ENCODE results near the gene MYO18A. TPM values are rescaled to one million over a fixed set of nuclear protein-coding genes. Genes with fewer than 3 reads are reported as not detected.
A peak's percentile ranks its signal among the peaks of the same experiment; 100 is the strongest.
"Not testable (repeated sequence)": the region's sequence is repeated elsewhere in the genome, so short reads cannot be mapped to it uniquely, and the experiment has no call there.

Gene MYO18A, protein sequence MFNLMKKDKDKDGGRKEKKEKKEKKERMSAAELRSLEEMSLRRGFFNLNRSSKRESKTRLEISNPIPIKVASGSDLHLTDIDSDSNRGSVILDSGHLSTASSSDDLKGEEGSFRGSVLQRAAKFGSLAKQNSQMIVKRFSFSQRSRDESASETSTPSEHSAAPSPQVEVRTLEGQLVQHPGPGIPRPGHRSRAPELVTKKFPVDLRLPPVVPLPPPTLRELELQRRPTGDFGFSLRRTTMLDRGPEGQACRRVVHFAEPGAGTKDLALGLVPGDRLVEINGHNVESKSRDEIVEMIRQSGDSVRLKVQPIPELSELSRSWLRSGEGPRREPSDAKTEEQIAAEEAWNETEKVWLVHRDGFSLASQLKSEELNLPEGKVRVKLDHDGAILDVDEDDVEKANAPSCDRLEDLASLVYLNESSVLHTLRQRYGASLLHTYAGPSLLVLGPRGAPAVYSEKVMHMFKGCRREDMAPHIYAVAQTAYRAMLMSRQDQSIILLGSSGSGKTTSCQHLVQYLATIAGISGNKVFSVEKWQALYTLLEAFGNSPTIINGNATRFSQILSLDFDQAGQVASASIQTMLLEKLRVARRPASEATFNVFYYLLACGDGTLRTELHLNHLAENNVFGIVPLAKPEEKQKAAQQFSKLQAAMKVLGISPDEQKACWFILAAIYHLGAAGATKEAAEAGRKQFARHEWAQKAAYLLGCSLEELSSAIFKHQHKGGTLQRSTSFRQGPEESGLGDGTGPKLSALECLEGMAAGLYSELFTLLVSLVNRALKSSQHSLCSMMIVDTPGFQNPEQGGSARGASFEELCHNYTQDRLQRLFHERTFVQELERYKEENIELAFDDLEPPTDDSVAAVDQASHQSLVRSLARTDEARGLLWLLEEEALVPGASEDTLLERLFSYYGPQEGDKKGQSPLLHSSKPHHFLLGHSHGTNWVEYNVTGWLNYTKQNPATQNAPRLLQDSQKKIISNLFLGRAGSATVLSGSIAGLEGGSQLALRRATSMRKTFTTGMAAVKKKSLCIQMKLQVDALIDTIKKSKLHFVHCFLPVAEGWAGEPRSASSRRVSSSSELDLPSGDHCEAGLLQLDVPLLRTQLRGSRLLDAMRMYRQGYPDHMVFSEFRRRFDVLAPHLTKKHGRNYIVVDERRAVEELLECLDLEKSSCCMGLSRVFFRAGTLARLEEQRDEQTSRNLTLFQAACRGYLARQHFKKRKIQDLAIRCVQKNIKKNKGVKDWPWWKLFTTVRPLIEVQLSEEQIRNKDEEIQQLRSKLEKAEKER (N-terminal part only)
- total RNA-seq (2022) = 89.9 and 123 TPM in 2 replicates
- percentile 75 among the genes with signal in this experiment for Bru-seq, nascent RNA
- BruChase-seq, experiment 1, labeled RNA remaining after a 6-hour chase = percentile 83 among the genes with signal in this experiment
- BruChase-seq, experiment 2, labeled RNA remaining after a 2-hour chase = percentile 77 among the genes with signal in this experiment
- long read RNA-seq, partial matches to known transcripts = 10 of 16 reads
- long read RNA-seq, other reads (novel, unspliced or antisense) = 6 of 16 reads

GRCh38 chr17:29180034-29180787 is at the start of gene MYO18A:
TSS of gene MYO18A (minus strand) at chr17:29180398. CDS start at chr17:29166940, 13,458 bp downstream.
- intact Hi-C loops (cut with micrococcal nuclease; ENCODE audit: unreplicated experiment) = no loop called here
- Mint-ChIP-seq H3K4me3 (ENCODE audit: low read depth, unreplicated experiment) (peak within 1 kb of the TSS; percentile 69), H3K9me3 (ENCODE audit: low read depth, unreplicated experiment) (peaks cover 2% of the 10 kb centered on the region), H3K27ac (ENCODE audit: unreplicated experiment) (peak within 1 kb of the TSS; percentile 87), H3K36me3 (ENCODE audit: insufficient read depth, unreplicated experiment) (peaks cover 51% of the 10 kb centered on the region), H3K4me1 (ENCODE audit: low read depth, unreplicated experiment) (peaks cover 38% of the 10 kb centered on the region), H3K27me3 (ENCODE audit: unreplicated experiment) (no peaks in the 10 kb centered on the region)
- peak; percentile 89 for DNase-seq
- no TSS peak for BruUV-seq (replicated peaks)
- CTCF ChIA-PET = interaction anchor here (0.6 to 7.5 kb wide), 13 partner anchors 13 to 947 kb away, joined by 3 to 158 read pairs (median 6); no protein-coding TSS in a partner anchor
- peak; percentile 92 for TF ChIP-seq CTCF (IDR thresholded peaks at IDR 0.05; ENCODE audit: unreplicated experiment)

DNA sequence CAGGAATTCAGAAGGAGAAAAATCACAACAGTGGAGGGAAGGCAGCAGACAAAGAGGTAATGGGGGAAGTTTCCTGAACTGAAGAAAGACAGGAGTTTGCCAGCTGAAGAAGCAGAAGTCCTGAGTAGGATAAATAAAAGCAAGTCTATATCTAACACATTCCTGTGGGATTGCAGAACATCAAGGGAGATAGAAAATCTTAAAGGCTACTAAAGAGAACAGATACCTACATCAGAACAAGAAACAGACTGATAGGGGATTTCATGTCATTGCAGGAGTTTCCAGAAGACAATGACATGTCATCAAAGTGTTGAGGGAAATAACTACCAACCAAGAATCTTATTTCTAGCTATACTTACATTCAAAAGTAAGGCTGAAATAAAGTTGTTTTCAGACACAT is 45.2 kb upstream of the MYO18A start:
- intact Hi-C loops (cut with micrococcal nuclease; ENCODE audit: unreplicated experiment) = no loop called here
- DNase-seq = no peak
- TF ChIP-seq CTCF (IDR thresholded peaks at IDR 0.05; ENCODE audit: unreplicated experiment) = no peak
- BruUV-seq (replicated peaks) = no TSS peak
- no peaks in the 10 kb centered on the region for H3K27me3 Mint-ChIP-seq (ENCODE audit: unreplicated experiment)
- H3K9me3 Mint-ChIP-seq (ENCODE audit: low read depth, unreplicated experiment) = no peaks in the 10 kb centered on the region
- no peak overlapping the region for H3K27ac Mint-ChIP-seq (ENCODE audit: unreplicated experiment)
- CTCF ChIA-PET = no interaction called here
- no peak overlapping the region for H3K4me3 Mint-ChIP-seq (ENCODE audit: low read depth, unreplicated experiment)
- H3K4me1 Mint-ChIP-seq (ENCODE audit: low read depth, unreplicated experiment) = no peaks in the 10 kb centered on the region
- peaks cover 4% of the 10 kb centered on the region for H3K36me3 Mint-ChIP-seq (ENCODE audit: insufficient read depth, unreplicated experiment)

DNA sequence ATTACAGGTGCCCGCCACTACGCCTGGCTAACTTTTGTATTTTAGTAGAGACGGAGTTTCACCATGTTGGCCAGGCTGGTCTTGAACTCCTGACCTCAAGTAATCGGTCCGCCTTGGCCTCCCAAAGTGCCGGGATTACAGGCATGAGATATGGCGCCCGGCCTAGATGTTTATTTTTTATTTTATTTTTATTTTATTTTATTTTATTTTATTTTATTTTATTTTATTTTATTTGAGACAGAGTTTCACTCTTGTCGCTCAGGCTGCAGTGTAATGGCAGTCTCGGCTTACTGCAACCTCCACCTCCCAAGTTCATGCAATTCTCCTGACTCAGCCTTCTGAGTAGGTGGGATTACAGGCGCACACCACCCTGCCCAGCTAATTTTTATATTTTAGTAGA is 41.1 kb upstream of the MYO18A start:
- BruUV-seq (replicated peaks); H3K27ac Mint-ChIP-seq (ENCODE audit: unreplicated experiment); intact Hi-C loops (cut with micrococcal nuclease; ENCODE audit: unreplicated experiment); DNase-seq; H3K27me3 Mint-ChIP-seq (ENCODE audit: unreplicated experiment); H3K36me3 Mint-ChIP-seq (ENCODE audit: insufficient read depth, unreplicated experiment); H3K4me3 Mint-ChIP-seq (ENCODE audit: low read depth, unreplicated experiment); H3K9me3 Mint-ChIP-seq (ENCODE audit: low read depth, unreplicated experiment); H3K4me1 Mint-ChIP-seq (ENCODE audit: low read depth, unreplicated experiment): not testable (repeated sequence)
- CTCF ChIA-PET = interaction anchor here (3.5 kb wide), 1 partner anchor 72 kb away, joined by 28 read pairs; no protein-coding TSS in a partner anchor

All from Calu3 (cell line).